ACC112 (cell line): Measurements from ENCODE around the gene GRM7.

Source experiments
- H2AFZ ChIP-seq: fragments of 200-600 bp; sonication (generic); one replicate; pipeline ENCODE4 v1.6.0; 2017; ENCODE audit warnings: antibody characterized with exemption, low read length; ENCODE audit not compliant: unreplicated experiment
- H3K27ac ChIP-seq: fragments of 200-600 bp; sonication (generic); 2 replicates; pipeline ENCODE4 v1.5.1; 2014; ENCODE audit warnings: low read depth, mild to moderate bottlenecking, antibody characterized with exemption, low read length, moderate library complexity
- H3K27me3 ChIP-seq: fragments of 200-600 bp; sonication (generic); 2 replicates; pipeline ENCODE4 v1.6.1; 2014; ENCODE audit warnings: mild to moderate bottlenecking, antibody characterized with exemption, low read length, moderate library complexity, mixed read lengths; ENCODE audit not compliant: insufficient read depth
- H3K36me3 ChIP-seq: fragments of 200-600 bp; sonication (generic); 2 replicates; pipeline ENCODE4 v1.6.1; 2016; ENCODE audit warnings: mild to moderate bottlenecking, antibody characterized with exemption, low read length, moderate library complexity, mixed read lengths; ENCODE audit not compliant: insufficient read depth
- H3K4me1 ChIP-seq: fragments of 200-600 bp; sonication (generic); one replicate; pipeline ENCODE4 v1.6.1; 2016; ENCODE audit warnings: low read length, mixed read lengths; ENCODE audit not compliant: insufficient read depth, unreplicated experiment, control insufficient read depth
- H3K4me3 ChIP-seq: fragments of 200-600 bp; sonication (generic); 2 replicates; pipeline ENCODE4 v1.5.1; 2014; ENCODE audit warnings: mild to moderate bottlenecking, low read depth, low read length
- H3K79me2 ChIP-seq: fragments of 200-600 bp; sonication (generic); one replicate; pipeline ENCODE4 v1.6.0; 2016; ENCODE audit warnings: low read length; ENCODE audit not compliant: control insufficient read depth, unreplicated experiment, insufficient read depth

Gene GRM7

DNA sequence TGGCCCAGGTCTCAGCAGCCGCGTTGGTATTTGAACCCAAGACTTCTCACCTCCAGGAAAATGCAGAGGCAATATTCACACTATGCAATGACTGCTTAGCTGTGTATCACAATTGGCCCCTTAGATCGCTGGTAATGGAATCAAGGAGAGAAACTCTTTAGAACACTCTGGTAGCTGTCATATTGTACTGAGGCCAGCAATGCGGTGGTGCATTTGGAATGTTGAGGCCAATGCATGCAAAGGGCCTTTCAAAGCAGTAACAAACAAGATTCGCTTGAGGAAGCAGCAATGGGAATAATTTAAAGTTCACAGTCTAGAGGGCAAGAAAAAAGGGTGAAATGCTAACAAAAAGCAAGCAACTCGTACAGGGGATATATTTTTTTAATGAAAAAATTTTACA, 764.1 kb downstream of the GRM7 start:
- no peak overlapping the region for H3K4me3 ChIP-seq
- no peaks in the 10 kb centered on the region for H3K4me1 ChIP-seq
- no peak overlapping the region for H2AFZ ChIP-seq
- H3K79me2 ChIP-seq: no peaks in the 10 kb centered on the region
- no peak overlapping the region for H3K27ac ChIP-seq
- no peaks in the 10 kb centered on the region for H3K36me3 ChIP-seq
- H3K27me3 ChIP-seq: 0 out of 2 replicates have a peak, but pooled peaks cover 4% of the 10 kb centered on the region

DNA sequence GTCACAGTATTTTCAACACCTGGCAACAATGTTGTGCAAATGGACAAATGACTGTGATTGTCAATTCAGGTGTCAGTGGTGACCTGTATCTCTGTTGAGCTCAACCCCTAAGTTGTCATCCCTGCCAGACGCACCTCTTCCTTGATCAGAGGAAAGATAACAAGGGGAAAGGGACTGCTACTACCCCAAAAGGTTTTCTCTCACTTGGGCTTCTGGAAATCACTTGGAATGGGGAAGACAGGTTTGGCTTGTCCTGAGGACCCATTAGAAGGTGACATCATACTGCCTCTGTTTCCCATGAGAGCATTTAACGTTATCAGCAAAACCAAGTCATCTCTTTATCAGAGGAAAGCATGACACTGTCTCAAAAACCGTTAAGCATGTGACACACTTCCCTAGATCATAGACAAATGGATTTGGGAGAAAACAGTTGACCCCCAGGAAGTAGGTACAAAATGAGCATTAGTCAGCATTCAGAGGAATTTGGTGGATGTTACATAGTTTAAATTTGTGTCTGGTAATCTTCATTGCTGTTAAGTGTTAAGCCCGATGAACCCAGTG, 769.5 kb downstream of the GRM7 start:
- H2AFZ ChIP-seq: peak overlapping the region; percentile 99
- peak overlapping the region; percentile 33; the same call in 1 of the 2 replicates for H3K27ac ChIP-seq
- H3K36me3 ChIP-seq: no peaks in the 10 kb centered on the region
- H3K79me2 ChIP-seq: no peaks in the 10 kb centered on the region
- H3K27me3 ChIP-seq: no peaks in the 10 kb centered on the region
- H3K4me3 ChIP-seq: peak overlapping the region; percentile 70
- H3K4me1 ChIP-seq: peaks cover 14% of the 10 kb centered on the region

- no peaks in the 10 kb centered on the region for H3K36me3 ChIP-seq
- H2AFZ ChIP-seq: peak overlapping the region; percentile 99
- no peaks in the 10 kb centered on the region for H3K27me3 ChIP-seq
- peak overlapping the region; percentile 70 for H3K4me3 ChIP-seq
- peak overlapping the region; percentile 33; the same call in 1 of the 2 replicates for H3K27ac ChIP-seq
- peaks cover 14% of the 10 kb centered on the region for H3K4me1 ChIP-seq
- no peaks in the 10 kb centered on the region for H3K79me2 ChIP-seq
Measured at GRCh38 chr3:7630925-7631324, 770.0 kb downstream of the GRM7 start.

GRCh38 chr3:7632305-7632704, 771.4 kb downstream of the GRM7 start:
- no peaks in the 10 kb centered on the region for H3K27me3 ChIP-seq
- no peaks in the 10 kb centered on the region for H3K79me2 ChIP-seq
- H3K4me3 ChIP-seq: no peak overlapping the region
- H3K4me1 ChIP-seq: peaks cover 14% of the 10 kb centered on the region
- no peak overlapping the region for H3K27ac ChIP-seq
- no peaks in the 10 kb centered on the region for H3K36me3 ChIP-seq
- no peak overlapping the region for H2AFZ ChIP-seq

DNA sequence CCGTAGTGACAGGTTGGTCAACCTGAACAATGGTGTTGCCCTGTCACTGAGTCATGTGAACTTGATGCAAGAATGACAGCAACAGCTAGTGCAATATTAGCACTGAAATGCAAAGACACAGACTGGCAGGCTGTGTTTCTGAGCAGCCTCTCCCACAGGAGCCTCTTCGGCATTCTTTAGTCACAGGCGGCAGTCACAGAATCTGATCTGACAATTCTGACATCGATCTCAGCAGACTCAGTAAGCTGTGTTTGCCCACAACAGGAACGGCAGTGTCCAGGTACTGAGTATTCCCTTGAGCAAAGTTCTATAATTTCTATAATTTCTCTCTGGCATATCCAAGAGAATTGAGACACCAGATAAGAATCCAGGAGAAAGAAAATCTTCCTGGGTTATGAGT, 776.8 kb downstream of the GRM7 start:
- H3K4me3 ChIP-seq: no peak overlapping the region
- H3K36me3 ChIP-seq: no peaks in the 10 kb centered on the region
- no peaks in the 10 kb centered on the region for H3K79me2 ChIP-seq
- no peaks in the 10 kb centered on the region for H3K4me1 ChIP-seq
- H3K27ac ChIP-seq: no peak overlapping the region
- H2AFZ ChIP-seq: no peak overlapping the region
- 0 out of 2 replicates have a peak, but pooled peaks cover 3% of the 10 kb centered on the region for H3K27me3 ChIP-seq

DNA sequence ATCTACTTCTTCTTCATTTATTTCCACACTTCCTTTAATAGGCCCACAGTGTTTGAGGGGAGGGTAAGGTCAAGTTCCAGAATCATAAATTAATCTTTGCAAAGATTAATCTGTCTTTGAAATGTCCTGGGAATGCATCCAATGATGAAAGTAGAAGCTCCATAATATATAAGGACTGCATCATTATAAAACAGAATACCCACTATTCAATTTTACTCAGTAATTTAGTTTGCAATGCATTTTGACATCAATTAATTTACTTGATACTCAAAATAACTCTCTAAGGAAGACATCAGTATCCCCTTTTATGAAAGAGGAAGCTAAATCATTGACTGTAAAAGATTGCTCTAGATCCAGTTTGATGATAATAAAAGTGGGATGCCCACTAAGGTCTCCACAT, 777.2 kb downstream of the GRM7 start:
- no peak overlapping the region for H2AFZ ChIP-seq
- no peak overlapping the region for H3K27ac ChIP-seq
- H3K36me3 ChIP-seq: no peaks in the 10 kb centered on the region
- H3K4me3 ChIP-seq: no peak overlapping the region
- no peaks in the 10 kb centered on the region for H3K79me2 ChIP-seq
- no peaks in the 10 kb centered on the region for H3K4me1 ChIP-seq
- 0 out of 2 replicates have a peak, but pooled peaks cover 3% of the 10 kb centered on the region for H3K27me3 ChIP-seq

- Histone ChIP-seq H3K27me3 (0 out of 2 replicates have a peak, but pooled peaks cover 3% of the 10 kb centered on the region), H3K79me2 (no peaks in the 10 kb centered on the region), H3K4me3 (no peak overlapping the region), H3K4me1 (no peaks in the 10 kb centered on the region), H3K27ac (no peak overlapping the region), H3K36me3 (no peaks in the 10 kb centered on the region), H2AFZ (no peak overlapping the region)
Measured at GRCh38 chr3:7640787-7641186, 779.9 kb downstream of the GRM7 start.

DNA sequence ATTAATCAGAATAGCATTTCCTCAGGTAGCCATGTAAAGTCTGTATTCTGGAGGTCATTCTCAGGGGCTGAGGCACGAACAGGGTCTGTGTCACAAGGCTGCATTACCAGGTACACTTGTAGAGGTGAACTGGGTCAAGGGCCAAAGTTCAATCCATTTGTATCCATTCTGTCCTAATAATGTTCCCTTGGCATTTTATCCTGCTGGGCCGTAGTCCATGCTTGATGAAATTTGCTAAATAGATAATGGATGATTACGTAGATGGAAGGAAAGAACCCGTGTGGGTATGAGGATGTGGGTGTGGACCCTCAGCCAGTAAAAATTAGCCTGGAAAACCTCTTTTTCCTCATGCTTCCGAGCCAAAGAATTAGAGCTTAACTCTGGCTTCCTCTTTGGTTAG, 785.9 kb downstream of the GRM7 start:
- Histone ChIP-seq H3K27ac (no peak overlapping the region), H3K36me3 (no peaks in the 10 kb centered on the region)

DNA sequence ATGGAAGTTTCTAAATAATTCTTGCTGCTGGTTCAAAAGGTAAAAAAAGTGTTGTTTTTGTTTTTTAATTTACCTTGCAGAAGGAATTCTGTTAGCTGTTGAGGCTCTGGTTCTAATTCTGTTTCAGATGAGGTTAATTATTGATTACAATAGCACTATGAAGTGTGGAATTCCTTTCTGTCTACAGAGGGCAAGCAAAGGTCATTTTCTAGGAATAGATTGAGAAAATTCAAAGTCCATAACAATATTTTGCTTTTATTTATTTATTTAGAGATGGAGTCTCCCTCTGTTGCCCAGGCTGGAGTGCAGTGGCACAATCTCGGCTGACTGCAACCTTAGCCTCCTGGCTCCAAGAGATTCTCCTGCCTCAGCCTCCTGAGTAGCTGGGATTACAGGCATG, 789.6 kb downstream of the GRM7 start:
- Histone ChIP-seq H3K27ac (no peak overlapping the region), H3K4me1 (no peaks in the 10 kb centered on the region), H3K4me3 (no peak overlapping the region), H3K79me2 (no peaks in the 10 kb centered on the region), H3K36me3 (no peaks in the 10 kb centered on the region), H2AFZ (no peak overlapping the region), H3K27me3 (no peaks in the 10 kb centered on the region)

More for the DNA sequence above, 785.9 kb downstream of the GRM7 start:
- Histone ChIP-seq H3K27me3 (no peaks in the 10 kb centered on the region), H3K4me3 (no peak overlapping the region), H3K4me1 (no peaks in the 10 kb centered on the region), H3K79me2 (no peaks in the 10 kb centered on the region), H2AFZ (no peak overlapping the region)

- H3K27ac ChIP-seq: no peak overlapping the region
- H3K36me3 ChIP-seq: no peaks in the 10 kb centered on the region
- H3K4me3 ChIP-seq: no peak overlapping the region
- no peak overlapping the region for H2AFZ ChIP-seq
- no peaks in the 10 kb centered on the region for H3K27me3 ChIP-seq
- no peaks in the 10 kb centered on the region for H3K79me2 ChIP-seq
- H3K4me1 ChIP-seq: no peaks in the 10 kb centered on the region
Measured at GRCh38 chr3:7651274-7651673, 790.4 kb downstream of the GRM7 start.

GRCh38 chr3:7657214-7658112, 796.5 kb downstream of the GRM7 start:
- Histone ChIP-seq H3K4me1 (peaks cover 20% of the 10 kb centered on the region), H3K79me2 (no peaks in the 10 kb centered on the region), H3K27me3 (no peaks in the 10 kb centered on the region), H3K4me3 (no peak overlapping the region), H2AFZ (peak overlapping the region; percentile 48), H3K27ac (no peak overlapping the region; the same call in 1 of the 2 replicates), H3K36me3 (no peaks in the 10 kb centered on the region)
